KG1 (cell line): ENCODE results near the gene TNFRSF8.

Experiments used
- DNase-seq: peaks from one replicate; lab custom pipeline; 2025; lab: John Stamatoyannopoulos, UW

Gene TNFRSF8

GRCh38 chr1:12142891-12143630, 80.0 kb downstream of the TNFRSF8 start:
- peak; percentile 26 for DNase-seq

DNA sequence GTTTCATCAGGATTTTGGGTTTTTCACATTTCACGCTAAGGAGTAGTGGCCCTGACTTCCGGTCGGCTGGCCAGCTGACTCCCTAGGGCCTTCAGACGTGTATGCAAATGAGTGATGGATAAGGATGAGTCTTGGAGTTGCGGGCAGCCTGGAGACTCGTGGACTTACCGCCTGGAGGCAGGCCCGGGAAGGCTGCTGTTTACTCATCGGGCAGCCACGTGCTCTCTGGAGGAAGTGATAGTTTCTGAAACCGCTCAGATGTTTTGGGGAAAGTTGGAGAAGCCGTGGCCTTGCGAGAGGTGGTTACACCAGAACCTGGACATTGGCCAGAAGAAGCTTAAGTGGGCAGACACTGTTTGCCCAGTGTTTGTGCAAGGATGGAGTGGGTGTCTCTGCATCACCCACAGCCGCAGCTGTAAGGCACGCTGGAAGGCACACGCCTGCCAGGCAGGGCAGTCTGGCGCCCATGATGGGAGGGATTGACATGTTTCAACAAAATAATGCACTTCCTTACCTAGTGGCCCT, 80.6 kb downstream of the TNFRSF8 start:
- no peak for DNase-seq

GRCh38 chr1:12144236-12144635, 81.1 kb downstream of the TNFRSF8 start:
- DNase-seq, result no peak

DNA sequence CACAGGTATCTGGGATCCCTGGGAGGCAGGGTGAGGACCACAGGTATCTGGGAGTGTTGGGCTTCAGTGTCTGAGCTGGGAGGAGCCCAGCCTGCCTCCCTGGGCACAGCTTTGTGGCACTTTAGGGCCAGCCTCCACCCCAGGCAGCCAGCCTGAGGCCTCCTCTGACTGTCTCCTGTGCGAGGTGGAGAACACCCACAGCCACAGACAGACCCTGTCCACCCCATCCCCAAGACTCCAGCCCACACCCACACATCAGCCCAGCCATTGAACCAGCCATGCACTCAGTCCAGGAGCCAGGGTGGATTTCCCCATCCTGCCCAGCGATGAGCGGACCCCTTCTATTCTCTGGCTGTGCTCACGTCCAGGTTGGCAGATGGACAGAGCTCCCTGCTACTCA, 81.9 kb downstream of the TNFRSF8 start:
- no peak for DNase-seq

- DNase-seq, result no peak
Observed at GRCh38 chr1:12145616-12146342, 82.7 kb downstream of the TNFRSF8 start.

DNA sequence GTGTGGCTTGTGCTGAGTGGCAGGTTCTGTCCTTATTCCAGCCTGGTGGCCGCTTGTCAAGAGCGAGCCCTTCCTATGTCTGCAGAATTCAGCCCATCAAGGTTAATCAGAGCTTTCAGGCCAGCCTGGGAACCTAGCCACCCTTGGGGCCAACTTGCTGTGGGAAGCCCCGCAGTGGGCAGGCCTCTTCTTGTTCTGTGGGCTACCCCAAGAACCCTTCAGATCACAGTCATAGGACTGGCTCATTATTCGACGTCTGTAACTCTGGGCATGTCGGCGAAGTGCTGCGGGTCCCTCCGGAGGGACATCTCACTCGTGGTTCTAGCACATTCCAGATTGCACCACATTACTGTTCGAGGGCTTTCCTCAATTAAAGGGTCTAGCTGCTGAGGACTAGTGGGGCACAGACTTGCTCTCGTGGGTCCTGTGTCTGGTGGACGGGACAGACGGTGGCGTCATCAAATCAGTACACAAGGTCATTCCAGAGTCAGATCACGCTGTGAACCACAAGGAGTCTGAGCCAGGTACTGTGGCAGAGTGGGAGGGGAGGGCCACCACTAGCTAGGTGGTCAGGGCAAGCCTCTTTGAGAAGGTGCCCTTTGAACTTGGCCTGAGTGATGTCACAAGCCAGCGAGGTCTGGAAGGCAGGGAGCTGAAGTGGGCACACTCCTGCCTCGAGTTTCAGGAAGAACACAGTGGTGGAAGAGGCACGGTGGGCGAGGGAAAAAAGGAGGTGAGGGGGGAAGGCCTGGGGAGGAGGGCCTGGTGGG, 83.4 kb downstream of the TNFRSF8 start:
- no peak for DNase-seq

DNA sequence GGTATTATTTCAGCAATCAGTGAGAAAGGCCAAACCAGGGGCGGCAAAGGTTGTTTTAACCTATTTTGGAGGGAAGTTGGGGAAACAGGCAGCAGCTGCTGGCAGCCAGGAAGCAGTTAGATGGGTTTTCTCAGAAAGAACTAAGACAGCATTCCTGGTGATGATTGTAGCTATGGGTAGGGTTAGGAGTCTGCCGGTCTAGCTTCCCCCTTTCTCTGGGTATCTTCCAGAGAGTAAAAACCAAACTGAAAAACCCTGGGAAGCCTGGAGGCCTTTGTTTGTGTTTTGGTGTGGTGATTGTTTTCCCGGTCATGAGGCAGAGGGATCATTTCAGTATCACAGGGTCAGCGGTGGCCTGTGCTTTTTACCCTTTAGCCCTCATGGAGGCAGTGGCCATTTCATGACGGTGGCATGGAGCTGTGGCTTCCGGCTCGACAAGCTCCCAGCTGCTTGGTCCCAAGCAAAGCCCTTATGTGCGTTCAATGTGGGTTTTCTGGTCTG, 84.1 kb downstream of the TNFRSF8 start:
- no peak for DNase-seq

- DNase-seq, result no peak
Observed at GRCh38 chr1:12148160-12148957, 85.3 kb downstream of the TNFRSF8 start.

- no peak for DNase-seq
Observed at GRCh38 chr1:12148958-12149790, 86.1 kb downstream of the TNFRSF8 start.

DNA sequence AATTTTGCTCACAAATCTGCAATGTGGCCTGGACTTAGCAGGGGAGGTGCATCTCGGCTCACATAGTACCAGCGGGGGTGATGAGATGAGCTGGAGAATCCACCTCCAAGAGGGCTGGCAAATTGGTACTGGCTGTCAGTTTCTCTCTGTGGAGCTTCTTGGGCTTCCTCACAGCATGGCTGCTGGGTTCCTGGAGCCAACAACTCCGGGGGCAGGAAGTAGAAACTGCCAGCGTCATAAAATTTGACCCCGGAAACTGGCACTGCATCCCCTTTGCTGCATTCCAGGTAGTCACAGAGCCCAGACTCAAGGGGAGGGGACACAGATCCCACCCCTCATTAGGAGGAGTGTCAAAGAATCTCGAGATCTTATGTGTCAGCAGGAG, 86.7 kb downstream of the TNFRSF8 start:
- DNase-seq, result no peak

GRCh38 chr1:12150456-12151200, 87.5 kb downstream of the TNFRSF8 start:
- peak; percentile 52 for DNase-seq

GRCh38 chr1:12151465-12151864, 88.4 kb downstream of the TNFRSF8 start:
- no peak for DNase-seq

GRCh38 chr1:12152113-12152891, 89.2 kb downstream of the TNFRSF8 start:
- DNase-seq, result no peak

DNA sequence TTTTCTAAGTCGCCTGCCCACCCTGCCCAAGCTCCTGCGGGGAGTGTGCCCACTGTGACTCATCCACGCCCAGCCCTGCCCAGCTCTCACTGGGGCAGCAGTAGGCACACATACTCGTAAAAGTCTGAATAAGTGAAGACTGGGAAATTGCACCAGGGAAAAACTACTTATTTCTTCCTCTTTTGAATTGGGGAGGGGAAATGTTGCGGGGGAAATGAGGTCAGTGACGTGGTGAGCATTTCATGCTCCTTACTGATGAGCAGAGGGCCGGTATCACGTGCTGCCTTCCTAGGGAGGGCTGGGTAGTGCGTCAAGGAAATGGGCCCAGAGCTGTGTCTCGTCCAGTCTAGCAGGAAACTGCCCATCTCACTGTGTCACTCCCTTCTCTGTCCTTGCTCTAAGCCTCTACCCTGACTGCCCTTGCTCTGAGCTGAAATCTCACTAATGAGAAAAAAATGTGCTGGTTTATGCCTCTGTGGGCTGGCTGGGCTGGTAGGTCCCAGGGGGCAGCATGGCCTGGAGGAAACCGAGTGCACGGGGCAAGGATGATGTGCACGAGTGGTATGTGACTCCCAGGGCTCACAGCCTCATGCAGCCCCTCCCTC, 90.2 kb downstream of the TNFRSF8 start:
- peak; percentile 39 for DNase-seq

- no peak for DNase-seq
Observed at GRCh38 chr1:12155328-12155727, 92.2 kb downstream of the TNFRSF8 start.

GRCh38 chr1:12157366-12158231, 94.5 kb downstream of the TNFRSF8 start:
- peak; percentile 14 for DNase-seq

GRCh38 chr1:12158357-12159092, 95.4 kb downstream of the TNFRSF8 start:
- no peak for DNase-seq
